ENCODE measurements around the gene FMNL2.

The FMNL2 gene

DNA sequence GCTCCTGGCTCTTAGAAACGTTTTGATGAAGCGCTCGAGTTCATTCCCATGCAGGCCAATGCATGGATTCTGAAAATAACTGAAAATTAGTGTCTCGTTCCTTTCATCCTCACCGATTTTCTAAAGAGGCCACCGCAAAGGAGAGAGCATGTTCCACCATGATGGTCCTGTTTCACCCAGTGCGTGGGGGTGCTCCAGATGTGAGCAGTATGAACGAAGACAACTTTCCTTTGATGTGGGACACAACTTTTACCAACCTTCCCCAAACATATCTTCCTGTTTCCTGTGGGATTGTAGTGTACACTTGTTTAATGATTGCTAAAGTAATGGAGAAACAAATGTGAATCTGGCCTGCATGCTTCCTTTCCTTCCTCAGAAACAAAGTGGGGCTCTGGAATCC, 267.8 kb downstream of the FMNL2 start:
- Histone ChIP-seq H3K9me3 (replicated peaks in 1 of 2; ENCODE audit: control insufficient read depth in 2 of 2, insufficient read depth in 1 of 2, low read depth in 1 of 2, low read length in 2 of 2) (peaks cover 0 to 4% of the 10 kb centered on the region in 2 donors), H2BK15ac (ENCODE audit: low read length) (no peak overlapping the region), H2AK5ac (ENCODE audit: low read depth, low read length) (no peak overlapping the region), H3K27ac (replicated peaks; ENCODE audit: low read length) (no peak overlapping the region), H3K4me3 (ENCODE audit: low read length in 2 of 2) (no peak overlapping the region), H2BK12ac (ENCODE audit: low read length) (no peak overlapping the region), H3K18ac (ENCODE audit: low read length) (no peak overlapping the region), H3K9ac (ENCODE audit: low read depth, low read length, poor library complexity) (no peak overlapping the region), H3K14ac (ENCODE audit: low read length) (no peak overlapping the region), H3K27me3 (ENCODE audit: control insufficient read depth in 3 of 3, insufficient read depth in 3 of 3, low read depth in 1 of 3, low read length in 3 of 3) (no peaks in the 10 kb centered on the region), H4K91ac (ENCODE audit: low read depth, low read length, poor library complexity) (no peak overlapping the region), H3K23ac (ENCODE audit: low read depth, low read length, poor library complexity) (no peak overlapping the region), H2BK5ac (ENCODE audit: low read length) (no peak overlapping the region), H3K4me1 (ENCODE audit: control insufficient read depth in 2 of 2, insufficient read depth in 1 of 2, low read depth in 1 of 2, low read length in 2 of 2) (peaks cover 11 to 13% of the 10 kb centered on the region in 2 donors), H3K79me1 (ENCODE audit: low read depth, low read length) (no peaks in the 10 kb centered on the region), H2AFZ (ENCODE audit: low read length) (no peak overlapping the region), H3K4me2 (ENCODE audit: insufficient read depth, low read length, poor library complexity, severe bottlenecking) (no peak overlapping the region), H3K36me3 (replicated peaks in 1 of 2; ENCODE audit: control insufficient read depth in 2 of 2, insufficient read depth in 2 of 2, low read length in 2 of 2) (peaks cover under 1 to 58% of the 10 kb centered on the region in 2 donors), H2BK120ac (ENCODE audit: low read depth, low read length) (no peak overlapping the region), H3K4ac (ENCODE audit: low read length) (no peak overlapping the region), H4K8ac (ENCODE audit: low read depth, low read length) (no peak overlapping the region)
- WGBS, 2 donors (ENCODE audit: extremely low coverage in 2 of 2, insufficient read length in 2 of 2, insufficient replicate concordance in 1 of 2), result no CpG with 5 or more reads among the region's 8 CpGs
- no peak for DNase-seq (ENCODE audit: low spot score)

DNA sequence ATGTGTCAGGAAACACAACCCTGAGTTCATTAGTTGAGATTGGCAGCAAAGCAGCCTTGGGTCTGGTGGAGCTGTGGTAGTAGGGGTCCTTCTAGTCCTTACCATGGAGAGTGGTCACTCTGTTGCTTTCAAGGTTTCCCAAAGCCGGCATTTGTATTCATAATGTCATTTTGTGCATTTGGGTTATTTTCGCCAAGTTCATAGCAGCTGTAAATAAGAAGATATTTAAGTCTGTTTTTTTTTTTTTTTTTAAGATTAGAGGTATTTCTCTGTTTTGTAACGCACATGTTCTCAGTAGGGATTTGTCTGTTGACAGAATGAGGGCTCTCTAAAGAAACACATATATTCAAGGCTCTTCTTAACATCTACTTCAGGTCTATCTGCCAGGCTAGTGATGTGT, 268.2 kb downstream of the FMNL2 start:
- Histone ChIP-seq H4K8ac (ENCODE audit: low read depth, low read length) (no peak overlapping the region), H3K79me1 (ENCODE audit: low read depth, low read length) (no peaks in the 10 kb centered on the region), H3K27me3 (ENCODE audit: control insufficient read depth in 3 of 3, insufficient read depth in 3 of 3, low read depth in 1 of 3, low read length in 3 of 3) (no peaks in the 10 kb centered on the region), H3K9me3 (replicated peaks in 1 of 2; ENCODE audit: control insufficient read depth in 2 of 2, insufficient read depth in 1 of 2, low read depth in 1 of 2, low read length in 2 of 2) (peaks cover 0 to under 1% of the 10 kb centered on the region in 2 donors), H3K4me1 (ENCODE audit: control insufficient read depth in 2 of 2, insufficient read depth in 1 of 2, low read depth in 1 of 2, low read length in 2 of 2) (peaks cover 11 to 13% of the 10 kb centered on the region in 2 donors), H3K14ac (ENCODE audit: low read length) (no peak overlapping the region), H3K4me3 (ENCODE audit: low read length in 2 of 2) (no peak overlapping the region), H2BK5ac (ENCODE audit: low read length) (no peak overlapping the region), H3K27ac (replicated peaks; ENCODE audit: low read length) (no peak overlapping the region), H2AK5ac (ENCODE audit: low read depth, low read length) (no peak overlapping the region), H2BK15ac (ENCODE audit: low read length) (no peak overlapping the region), H2BK12ac (ENCODE audit: low read length) (no peak overlapping the region), H3K23ac (ENCODE audit: low read depth, low read length, poor library complexity) (no peak overlapping the region), H3K4me2 (ENCODE audit: insufficient read depth, low read length, poor library complexity, severe bottlenecking) (no peak overlapping the region), H3K18ac (ENCODE audit: low read length) (no peak overlapping the region), H2BK120ac (ENCODE audit: low read depth, low read length) (no peak overlapping the region), H3K4ac (ENCODE audit: low read length) (no peak overlapping the region), H3K36me3 (replicated peaks in 1 of 2; ENCODE audit: control insufficient read depth in 2 of 2, insufficient read depth in 2 of 2, low read length in 2 of 2) (peaks cover 2 to 59% of the 10 kb centered on the region in 2 donors), H4K91ac (ENCODE audit: low read depth, low read length, poor library complexity) (no peak overlapping the region), H2AFZ (ENCODE audit: low read length) (no peak overlapping the region), H3K9ac (ENCODE audit: low read depth, low read length, poor library complexity) (no peak overlapping the region)
- DNase-seq (ENCODE audit: low spot score), result no peak
- WGBS, 2 donors (ENCODE audit: extremely low coverage in 2 of 2, insufficient read length in 2 of 2, insufficient replicate concordance in 1 of 2), result no CpG with 5 or more reads among the region's 3 CpGs

- H2BK5ac ChIP-seq (ENCODE audit: low read length), result no peak overlapping the region
- no peak overlapping the region for H2BK15ac ChIP-seq (ENCODE audit: low read length)
- H3K18ac ChIP-seq (ENCODE audit: low read length), result no peak overlapping the region
- H2AFZ ChIP-seq (ENCODE audit: low read length), result no peak overlapping the region
- no peak overlapping the region for H4K8ac ChIP-seq (ENCODE audit: low read depth, low read length)
- no peak overlapping the region for H2BK120ac ChIP-seq (ENCODE audit: low read depth, low read length)
- peaks cover 0 to 4% of the 10 kb centered on the region in 2 donors for H3K9me3 ChIP-seq (replicated peaks in 1 of 2; ENCODE audit: control insufficient read depth in 2 of 2, insufficient read depth in 1 of 2, low read depth in 1 of 2, low read length in 2 of 2)
- no peak overlapping the region for H4K91ac ChIP-seq (ENCODE audit: low read depth, low read length, poor library complexity)
- H3K4me1 ChIP-seq (ENCODE audit: control insufficient read depth in 2 of 2, insufficient read depth in 1 of 2, low read depth in 1 of 2, low read length in 2 of 2), result peaks cover 0 to 1% of the 10 kb centered on the region in 2 donors
- WGBS, 2 donors (ENCODE audit: extremely low coverage in 2 of 2, insufficient read length in 2 of 2, insufficient replicate concordance in 1 of 2), result no CpG with 5 or more reads among the region's 1 CpG
- H3K14ac ChIP-seq (ENCODE audit: low read length), result no peak overlapping the region
- no peak overlapping the region for H3K4me3 ChIP-seq (ENCODE audit: low read length in 2 of 2)
- H2BK12ac ChIP-seq (ENCODE audit: low read length), result no peak overlapping the region
- H3K36me3 ChIP-seq (replicated peaks in 1 of 2; ENCODE audit: control insufficient read depth in 2 of 2, insufficient read depth in 2 of 2, low read length in 2 of 2), result peaks cover 4 to 75% of the 10 kb centered on the region in 2 donors
- no peak overlapping the region for H3K4me2 ChIP-seq (ENCODE audit: insufficient read depth, low read length, poor library complexity, severe bottlenecking)
- no peak for DNase-seq (ENCODE audit: low spot score)
- H3K9ac ChIP-seq (ENCODE audit: low read depth, low read length, poor library complexity), result no peak overlapping the region
- no peak overlapping the region for H3K27ac ChIP-seq (replicated peaks; ENCODE audit: low read length)
- no peak overlapping the region for H2AK5ac ChIP-seq (ENCODE audit: low read depth, low read length)
- no peaks in the 10 kb centered on the region for H3K79me1 ChIP-seq (ENCODE audit: low read depth, low read length)
- H3K4ac ChIP-seq (ENCODE audit: low read length), result no peak overlapping the region
- no peak overlapping the region for H3K23ac ChIP-seq (ENCODE audit: low read depth, low read length, poor library complexity)
- H3K27me3 ChIP-seq (ENCODE audit: control insufficient read depth in 3 of 3, insufficient read depth in 3 of 3, low read depth in 1 of 3, low read length in 3 of 3), result no peaks in the 10 kb centered on the region
Measured at GRCh38 chr2:152606081-152606480, 271.1 kb downstream of the FMNL2 start.

- no peak overlapping the region for H3K9ac ChIP-seq (ENCODE audit: low read depth, low read length, poor library complexity)
- H2BK15ac ChIP-seq (ENCODE audit: low read length), result no peak overlapping the region
- H4K91ac ChIP-seq (ENCODE audit: low read depth, low read length, poor library complexity), result no peak overlapping the region
- H3K4me3 ChIP-seq (ENCODE audit: low read length in 2 of 2), result no peak overlapping the region
- H2BK120ac ChIP-seq (ENCODE audit: low read depth, low read length), result no peak overlapping the region
- H3K79me1 ChIP-seq (ENCODE audit: low read depth, low read length), result no peaks in the 10 kb centered on the region
- H2AK5ac ChIP-seq (ENCODE audit: low read depth, low read length), result no peak overlapping the region
- no peaks in the 10 kb centered on the region for H3K27me3 ChIP-seq (ENCODE audit: control insufficient read depth in 3 of 3, insufficient read depth in 3 of 3, low read depth in 1 of 3, low read length in 3 of 3)
- H3K4me2 ChIP-seq (ENCODE audit: insufficient read depth, low read length, poor library complexity, severe bottlenecking), result no peak overlapping the region
- H3K36me3 ChIP-seq (replicated peaks in 1 of 2; ENCODE audit: control insufficient read depth in 2 of 2, insufficient read depth in 2 of 2, low read length in 2 of 2), result peaks cover 6 to 81% of the 10 kb centered on the region in 2 donors
- DNase-seq (ENCODE audit: low spot score), result no peak
- H3K9me3 ChIP-seq (replicated peaks in 1 of 2; ENCODE audit: control insufficient read depth in 2 of 2, insufficient read depth in 1 of 2, low read depth in 1 of 2, low read length in 2 of 2), result peaks cover 0 to 4% of the 10 kb centered on the region in 2 donors
- no peak overlapping the region for H3K27ac ChIP-seq (replicated peaks; ENCODE audit: low read length)
- H3K4me1 ChIP-seq (ENCODE audit: control insufficient read depth in 2 of 2, insufficient read depth in 1 of 2, low read depth in 1 of 2, low read length in 2 of 2), result peaks cover 0 to 1% of the 10 kb centered on the region in 2 donors
- no peak overlapping the region for H2BK12ac ChIP-seq (ENCODE audit: low read length)
- no peak overlapping the region for H2AFZ ChIP-seq (ENCODE audit: low read length)
- no peak overlapping the region for H3K18ac ChIP-seq (ENCODE audit: low read length)
- no CpG with 5 or more reads among the region's 2 CpGs for WGBS, 2 donors (ENCODE audit: extremely low coverage in 2 of 2, insufficient read length in 2 of 2, insufficient replicate concordance in 1 of 2)
- H3K23ac ChIP-seq (ENCODE audit: low read depth, low read length, poor library complexity), result no peak overlapping the region
- H4K8ac ChIP-seq (ENCODE audit: low read depth, low read length), result no peak overlapping the region
- no peak overlapping the region for H3K4ac ChIP-seq (ENCODE audit: low read length)
- no peak overlapping the region for H2BK5ac ChIP-seq (ENCODE audit: low read length)
- H3K14ac ChIP-seq (ENCODE audit: low read length), result no peak overlapping the region
Measured at GRCh38 chr2:152606941-152607340, 272.0 kb downstream of the FMNL2 start.
